SK-N-SH (cell line): Measurements from ENCODE around the gene AFMID. TPM values are rescaled to one million over a fixed set of nuclear protein-coding genes. Genes with fewer than 3 reads are reported as not detected.
A peak's percentile ranks its signal among the peaks of the same experiment; 100 is the strongest.

ENCODE experiments used
- CTCF ChIA-PET: fragments of 300-600, 350-600 bp; formaldehyde crosslinking; extraction: SDS; loops from one replicate; lab custom pipeline; 2021; lab: Yijun Ruan, JAX
- POLR2A ChIA-PET: fragments of 350-600 bp; sonication (Branson Sonifier 250); formaldehyde crosslinking; extraction: SDS; loops from one replicate; lab custom pipeline; 2020; ENCODE audit warnings: antibody characterized with exemption, inconsistent platforms; lab: Yijun Ruan, JAX
- DNase-seq: peaks from one replicate; pipeline ENCODE4 v3.0.0; 2012
- H2AFZ ChIP-seq: fragments of 200-600 bp; sonication (generic); 2 replicates; pipeline ENCODE4 v1.8.1; 2016; ENCODE audit warnings: antibody characterized with exemption, mild to moderate bottlenecking, low read depth
- H3F3A ChIP-seq: fragments of 200-600 bp; sonication (generic); replicated peaks from 2 replicates; pipeline ENCODE3; 2016; ENCODE audit warnings: antibody characterized with exemption, mild to moderate bottlenecking; ENCODE audit not compliant: insufficient read depth
- H3K27ac ChIP-seq, 2 experiments: fragments of 200-500 bp in 1 of 2; fragments of 200-600 bp in 1 of 2; sonication (Bioruptor generic) in 1 of 2; sonication (generic), shearing (Covaris generic) in 1 of 2; 2 replicates each; pipeline versions ENCODE4 v1.5.1 to v1.6.1; 2014 to 2016; ENCODE audit warnings: low read depth in 2 of 2, inconsistent platforms in 1 of 2, low read length in 1 of 2, mild to moderate bottlenecking in 1 of 2, mixed read lengths in 1 of 2
- H3K27me3 ChIP-seq: fragments of 200-600 bp; sonication (generic), shearing (Covaris generic); 2 replicates; pipeline ENCODE4 v1.6.1; 2016; ENCODE audit warnings: mixed run types; ENCODE audit not compliant: insufficient read depth
- H3K36me3 ChIP-seq, 2 experiments: fragments of 200-500 bp in 1 of 2; fragments of 200-600 bp in 1 of 2; sonication (Bioruptor generic) in 1 of 2; sonication (generic) in 1 of 2; replicated peaks in 1 of 2; 2 replicates each; pipeline versions ENCODE3 to v1.5.1; 2014 to 2016; ENCODE audit warnings: low read length in 1 of 2, mild to moderate bottlenecking in 1 of 2; ENCODE audit not compliant: insufficient read depth in 2 of 2, control insufficient read depth in 1 of 2
- H3K4me1 ChIP-seq, 2 experiments: fragments of 200-500 bp in 1 of 2; fragments of 200-600 bp in 1 of 2; sonication (Bioruptor generic) in 1 of 2; sonication (generic), shearing (Covaris generic) in 1 of 2; 2 replicates each; pipeline versions ENCODE4 v1.5.1 to v1.6.1; 2014 to 2016; ENCODE audit warnings: low read depth in 1 of 2, low read length in 1 of 2, mixed run types in 1 of 2; ENCODE audit not compliant: insufficient read depth in 2 of 2, control insufficient read depth in 1 of 2
- H3K4me2 ChIP-seq: fragments of 200-600 bp; sonication (generic), shearing (Covaris generic); 2 replicates; pipeline ENCODE4 v1.6.1; 2017; ENCODE audit warnings: mixed run types
- H3K4me3 ChIP-seq, 2 experiments: fragments of 200-500 bp in 1 of 2; fragments of 200-600 bp in 1 of 2; sonication (Bioruptor generic) in 1 of 2; sonication (generic), shearing (Covaris generic) in 1 of 2; 2 replicates each; pipeline versions ENCODE4 v1.5.1 to v1.8.1; 2014 to 2016; ENCODE audit warnings: low read depth in 2 of 2, inconsistent platforms in 1 of 2, low read length in 1 of 2, mild to moderate bottlenecking in 1 of 2, mixed read lengths in 1 of 2, moderate library complexity in 1 of 2
- H3K79me2 ChIP-seq: fragments of 200-600 bp; sonication (generic); 2 replicates; pipeline ENCODE4 v1.8.1; 2017; ENCODE audit warnings: mild to moderate bottlenecking; ENCODE audit not compliant: insufficient read depth
- H3K9ac ChIP-seq: fragments of 200-600 bp; sonication (generic); 2 replicates; pipeline ENCODE4 v1.6.1; 2017; ENCODE audit warnings: mixed run types
- H3K9me2 ChIP-seq: fragments of 200-600 bp; sonication (generic); 2 replicates; pipeline ENCODE4 v1.6.1; 2017; ENCODE audit warnings: mixed run types
- H3K9me3 ChIP-seq: fragments of 200-600 bp; sonication (generic); 2 replicates; pipeline ENCODE4 v1.6.1; 2017; ENCODE audit warnings: mixed run types, mild to moderate bottlenecking, moderate library complexity
- H4K20me1 ChIP-seq: fragments of 200-600 bp; sonication (generic); 2 replicates; pipeline ENCODE4 v1.6.1; 2017; ENCODE audit warnings: mild to moderate bottlenecking, mixed run types; ENCODE audit not compliant: insufficient read depth
- CHD2 ChIP-seq: fragments of 150-350 bp; IDR thresholded peaks from 2 replicates; pipeline ENCODE4 v1.6.1; 2018; ENCODE audit warnings: low read length; ENCODE audit not compliant: partially characterized antibody
- CTCF ChIP-seq: fragments of 200-600 bp; sonication (generic); IDR thresholded peaks from 2 replicates; pipeline ENCODE4 v1.6.1; 2017; ENCODE audit warnings: antibody characterized with exemption, mild to moderate bottlenecking, moderate library complexity
- EP300 ChIP-seq, 2 experiments: IDR thresholded peaks; 2 replicates each; pipeline versions ENCODE4 v1.4.0 to v1.6.1; 2012; ENCODE audit warnings: borderline replicate concordance in 1 of 2, low read depth in 1 of 2, low read length in 1 of 2
- EZH2phosphoT487 ChIP-seq: fragments of 200-600 bp; sonication (generic); IDR thresholded peaks from 2 replicates; pipeline ENCODE4 v1.6.1; 2017; ENCODE audit warnings: low read depth, mixed run types, mild to moderate bottlenecking, antibody characterized with exemption, moderate library complexity, borderline replicate concordance
- FOSL2 ChIP-seq: IDR thresholded peaks from 2 replicates; pipeline ENCODE4 v1.4.0; 2012; ENCODE audit warnings: low read depth, mild to moderate bottlenecking, moderate library complexity, borderline replicate concordance
- FOXJ3 ChIP-seq: sonication (generic); formaldehyde crosslinking; IDR thresholded peaks from 2 replicates; pipeline ENCODE4 v1.5.1; 2020; ENCODE audit warnings: mild to moderate bottlenecking, missing genetic modification reagents
- FOXM1 ChIP-seq: IDR thresholded peaks from 2 replicates; pipeline ENCODE4 v1.4.0; 2012; ENCODE audit warnings: low read depth, mild to moderate bottlenecking
- GATA2 ChIP-seq: sonication (generic); formaldehyde crosslinking; IDR thresholded peaks from 2 replicates; pipeline ENCODE4 v1.5.0; 2020; ENCODE audit warnings: mild to moderate bottlenecking, missing genetic modification reagents
- JUND ChIP-seq: IDR thresholded peaks from 2 replicates; pipeline ENCODE4 v1.4.0; 2012
- MAX ChIP-seq: IDR thresholded peaks from 2 replicates; pipeline ENCODE4 v1.4.0; 2012; ENCODE audit warnings: low read depth
- NFIC ChIP-seq: IDR thresholded peaks from 2 replicates; pipeline ENCODE4 v1.4.0; 2012; ENCODE audit warnings: borderline replicate concordance
- NRF1 ChIP-seq: IDR thresholded peaks from 2 replicates; pipeline ENCODE4 v1.6.1; 2012; ENCODE audit warnings: low read depth, mild to moderate bottlenecking, low read length
- PBX3 ChIP-seq: IDR thresholded peaks from 2 replicates; pipeline ENCODE4; 2012
- POLR2AphosphoS5 ChIP-seq: IDR thresholded peaks from 2 replicates; pipeline ENCODE4 v1.6.1; 2012; ENCODE audit warnings: low read depth, low read length
- RCOR1 ChIP-seq: fragments of 150-350 bp; IDR thresholded peaks from 2 replicates; pipeline ENCODE4 v1.6.1; 2017; ENCODE audit warnings: antibody characterized with exemption, low read length
- REST ChIP-seq: IDR thresholded peaks from 2 replicates; pipeline ENCODE4 v1.6.1; 2012; ENCODE audit warnings: mild to moderate bottlenecking, low read depth, low read length, moderate library complexity
- RFX5 ChIP-seq: IDR thresholded peaks from 2 replicates; pipeline ENCODE4 v1.6.1; 2012; ENCODE audit warnings: mild to moderate bottlenecking, improper control_type of control experiment, low read length
- RXRA ChIP-seq: IDR thresholded peaks from 2 replicates; pipeline ENCODE4 v1.4.0; 2012; ENCODE audit warnings: low read depth, mild to moderate bottlenecking, borderline replicate concordance
- SIN3A ChIP-seq: IDR thresholded peaks from 2 replicates; pipeline ENCODE4 v1.6.1; 2012; ENCODE audit warnings: low read depth, mild to moderate bottlenecking, low read length, moderate library complexity, borderline replicate concordance
- SMC3 ChIP-seq: IDR thresholded peaks from 2 replicates; pipeline ENCODE4 v1.6.1; 2012; ENCODE audit warnings: low read depth, low read length, improper control_type of control experiment
- TCF12 ChIP-seq: IDR thresholded peaks from 2 replicates; pipeline ENCODE4 v1.4.0; 2012
- TEAD4 ChIP-seq: IDR thresholded peaks from 2 replicates; pipeline ENCODE4 v1.4.0; 2012; ENCODE audit warnings: mild to moderate bottlenecking, borderline replicate concordance; ENCODE audit not compliant: insufficient read depth
- USF1 ChIP-seq: IDR thresholded peaks from 2 replicates; pipeline ENCODE4 v1.4.0; 2012; ENCODE audit warnings: low read depth, borderline replicate concordance
- USF2 ChIP-seq: fragments of 150-350 bp; IDR thresholded peaks from 2 replicates; pipeline ENCODE4 v1.6.1; 2017; ENCODE audit warnings: antibody characterized with exemption, low read length, low read depth, borderline replicate concordance
- WGBS: methylation state at CpG from one replicate; pipeline ENCODE4 v1.1.6; 2017; ENCODE audit warnings: low lambda C conversion rate; 5-methylcytosine and 5-hydroxymethylcytosine counted together
- polyA plus RNA-seq, 3 experiments: library from polyadenylated mRNA; depleted of rRNA; stranded (reverse); fragments of >200 nt; gene quantifications; 2 replicates each; pipeline ENCODE4 v1.2.3, GENCODE V29; 2012

Gene AFMID
- polyA plus RNA-seq, 1 of the 3 experiments (the other 2 are of a cell fraction): 44.4 TPM

GRCh38 chr17:78225088-78225865, 38.1 kb downstream of the AFMID start:
- ChIA-PET POLR2A (interaction anchor here (1.2 to 3.5 kb wide), 8 partner anchors 12 to 56 kb away, joined by 3 to 16 read pairs (median 4); no protein-coding TSS in a partner anchor), CTCF (interaction anchor here (0.9 to 13.9 kb wide), 16 partner anchors 12 to 683 kb away, joined by 3 to 196 read pairs (median 4); partner anchors contain the start of genes AFMID and TK1)
- Histone ChIP-seq H3K36me3 (peaks cover 5 to 6% of the 10 kb centered on the region in 2 experiments), H3K9ac (no peak overlapping the region), H2AFZ (peak overlapping the region; percentile 73; the same call in 1 of the 2 replicates), H3F3A (peaks cover 35% of the 10 kb centered on the region), H3K27ac (peak overlapping the region; percentile 24 to 98; a peak in 3 of 4 replicates), H3K4me2 (no peak overlapping the region), H3K79me2 (peaks cover 16% of the 10 kb centered on the region; the same call in 1 of the 2 replicates), H3K4me1 (peaks cover 8 to 50% of the 10 kb centered on the region in 2 experiments; a peak in 3 of 4 replicates), H3K9me3 (no peaks in the 10 kb centered on the region), H3K4me3 (no peak overlapping the region), H3K27me3 (no peaks in the 10 kb centered on the region; the same call in 1 of the 2 replicates), H4K20me1 (no peaks in the 10 kb centered on the region), H3K9me2 (no peaks in the 10 kb centered on the region)
- peak; percentile 74 for DNase-seq
- WGBS: 87% methylated on average over 16 of the region's 16 CpGs
- TF ChIP-seq EZH2phosphoT487 (no peak), EP300 (IDR thresholded peaks at IDR 0.05; ENCODE audit: borderline replicate concordance in 1 of 2, low read depth in 1 of 2, low read length in 1 of 2) (no peak), SIN3A (no peak), JUND (no peak), USF1 (no peak), TCF12 (no peak), RCOR1 (no peak), FOSL2 (no peak), POLR2AphosphoS5 (0 out of 2 replicates have a peak, but pooled peaks have one; percentile 6), NRF1 (no peak), RXRA (no peak), NFIC (no peak), FOXM1 (no peak), RFX5 (peak; percentile 1; the same call in 1 of the 2 replicates), FOXJ3 (CRISPR knock-in tag) (no peak), REST (no peak), TEAD4 (no peak), GATA2 (no peak), CHD2 (no peak), MAX (no peak), CTCF (no peak), USF2 (no peak), PBX3 (no peak), SMC3 (no peak)
